ENCODE data around the gene PHKA2.
"Not testable (repeated sequence)": the region's sequence is repeated elsewhere in the genome, so short reads cannot be mapped to it uniquely, and the experiment has no call there.

PHKA2 gene

GRCh38 chrX:18983666-18984380, at the start of gene PHKA2:
Gene PHKA2 (minus strand): TSS chrX:18984114. CDS start chrX:18983932, 182 bp downstream.
- DNase-seq (ENCODE audit: low read depth): no peak

GRCh38 chrX:19030805-19031204, 46.9 kb upstream of the PHKA2 start:
- DNase-seq (ENCODE audit: low read depth): no peak

DNA sequence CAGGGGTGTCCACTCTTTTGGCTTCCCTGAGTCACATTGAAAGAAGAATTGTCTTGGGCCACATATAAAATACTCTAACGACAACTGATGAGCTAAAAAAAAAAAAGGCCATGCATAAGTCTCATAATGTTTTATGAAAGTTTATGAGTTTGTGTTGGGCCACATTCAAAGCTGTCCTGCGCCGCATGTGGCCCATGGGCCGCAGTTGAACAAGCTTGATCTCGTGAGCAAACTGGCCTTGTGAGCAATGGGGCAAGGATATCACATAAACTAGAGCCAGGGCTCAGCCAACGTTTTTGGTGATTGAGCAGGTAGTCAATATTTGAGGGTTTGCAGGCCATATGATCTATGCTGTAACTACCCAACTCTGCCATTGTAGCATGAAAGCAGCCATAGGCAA, 44.6 kb upstream of the PHKA2 start:
- no peak for DNase-seq (ENCODE audit: low read depth)

DNA sequence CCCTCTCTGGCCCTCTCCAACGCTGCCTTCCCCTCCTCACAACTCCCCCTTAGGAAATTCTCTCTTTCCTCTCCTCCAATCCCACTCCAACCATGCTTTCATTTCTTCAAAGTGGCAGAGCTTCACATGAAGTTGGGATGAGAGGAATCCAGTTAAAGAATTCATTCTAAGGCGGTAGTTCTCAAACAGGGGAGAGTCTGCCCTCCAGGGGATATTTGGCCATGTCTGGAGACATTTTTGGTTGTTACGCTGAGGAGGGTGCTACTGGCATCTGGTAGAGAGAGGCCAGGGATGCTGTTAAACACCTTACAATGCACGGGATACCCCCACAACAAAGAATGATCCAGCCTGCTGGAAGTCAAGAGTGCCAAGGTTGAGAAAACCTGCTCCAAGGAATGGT, 40.5 kb upstream of the PHKA2 start:
- no peak for DNase-seq (ENCODE audit: low read depth)

DNA sequence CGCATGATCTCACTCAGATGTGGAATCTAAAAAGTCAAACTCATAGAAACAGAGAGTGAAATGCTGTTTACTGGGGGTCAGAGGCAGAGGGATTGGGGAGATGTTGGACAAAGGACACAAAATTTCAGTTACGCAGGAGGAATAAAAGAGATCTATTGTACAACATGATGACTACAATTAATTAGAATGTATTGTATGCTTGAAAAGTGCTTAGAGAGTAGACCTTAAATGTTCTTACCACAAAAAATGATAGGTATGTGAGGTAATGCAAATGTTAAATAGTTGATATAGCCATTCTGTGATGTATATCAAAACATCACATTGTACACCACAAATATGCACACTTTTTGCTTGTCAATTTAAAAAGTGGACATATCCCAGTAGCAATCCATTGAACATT, 36.1 kb upstream of the PHKA2 start:
- DNase-seq (ENCODE audit: low read depth): no peak

DNA sequence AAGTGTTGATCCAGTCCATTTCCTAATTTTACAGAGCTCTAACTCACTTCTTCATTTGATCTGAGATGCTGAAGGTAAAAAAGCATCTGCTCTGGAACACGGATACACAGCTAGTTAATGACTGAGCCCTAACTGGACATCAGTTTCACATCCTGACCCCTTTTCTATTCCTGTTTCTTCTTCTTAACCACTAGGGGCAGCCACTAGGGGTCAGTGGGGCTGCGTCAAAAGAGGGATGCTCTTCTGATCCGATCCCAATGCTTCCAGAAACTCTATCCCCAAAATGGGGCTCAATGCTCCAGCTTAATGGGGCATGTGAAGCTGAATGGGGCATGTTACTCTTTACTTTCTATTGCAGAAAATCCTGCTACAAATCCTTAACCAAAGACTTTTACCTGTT, 33.4 kb upstream of the PHKA2 start:
- DNase-seq (ENCODE audit: low read depth): no peak

DNA sequence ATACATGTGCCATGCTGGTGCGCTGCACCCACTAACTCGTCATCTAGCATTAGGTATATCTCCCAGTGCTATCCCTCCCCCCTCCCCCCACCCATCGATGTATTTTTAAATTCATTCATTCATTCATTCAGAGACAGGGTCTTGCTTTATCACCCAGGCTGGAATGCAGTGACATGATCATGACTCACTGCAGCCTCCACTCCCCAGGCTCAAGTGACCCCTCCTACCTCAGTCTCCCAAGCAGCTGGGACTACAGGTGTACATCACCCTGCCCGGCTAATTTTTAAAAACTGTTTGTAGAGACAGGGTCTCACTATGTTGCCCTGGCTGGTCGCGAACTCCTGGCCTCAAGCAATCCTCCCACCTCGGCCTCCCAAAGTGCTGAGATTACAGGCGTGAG, 32.7 kb upstream of the PHKA2 start:
- DNase-seq (ENCODE audit: low read depth): not testable (repeated sequence)

GRCh38 chrX:19007868-19008267, 24.0 kb upstream of the PHKA2 start:
- no peak for DNase-seq (ENCODE audit: low read depth)

DNA sequence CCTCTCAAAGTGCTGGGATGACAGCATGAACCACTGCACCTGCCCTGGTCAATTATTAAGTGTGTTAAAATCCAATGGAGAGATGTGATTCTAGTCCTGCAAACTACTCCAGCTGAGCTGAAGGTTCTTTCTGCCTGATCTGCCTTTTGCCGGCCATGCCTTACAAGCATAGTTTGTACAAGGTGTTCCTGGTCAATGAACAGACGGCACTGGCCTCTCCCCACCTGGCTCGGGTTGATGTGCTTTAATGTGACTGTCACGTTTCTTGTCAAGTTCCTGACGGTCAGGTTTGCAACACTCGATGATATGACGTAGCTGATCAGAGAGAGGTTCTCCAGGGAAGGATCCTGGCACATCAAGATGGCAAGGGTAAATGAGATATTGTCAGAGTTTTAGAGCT, 23.1 kb upstream of the PHKA2 start:
- no peak for DNase-seq (ENCODE audit: low read depth)

- no peak for DNase-seq (ENCODE audit: low read depth)
Measured at GRCh38 chrX:19005909-19006308, 22.0 kb upstream of the PHKA2 start.

- no peak for DNase-seq (ENCODE audit: low read depth)
Measured at GRCh38 chrX:19003756-19004155, 19.8 kb upstream of the PHKA2 start.

- no peak for DNase-seq (ENCODE audit: low read depth)
Measured at GRCh38 chrX:18998653-18999052, 14.7 kb upstream of the PHKA2 start.

- DNase-seq (ENCODE audit: low read depth): no peak
Measured at GRCh38 chrX:18997916-18998315, 14.0 kb upstream of the PHKA2 start.

- no peak for DNase-seq (ENCODE audit: low read depth)
Measured at GRCh38 chrX:18996536-18996935, 12.6 kb upstream of the PHKA2 start.

- no peak for DNase-seq (ENCODE audit: low read depth)
Measured at GRCh38 chrX:18995221-18995620, 11.3 kb upstream of the PHKA2 start.

- no peak for DNase-seq (ENCODE audit: low read depth)
Measured at GRCh38 chrX:18994713-18995112, 10.8 kb upstream of the PHKA2 start.

DNA sequence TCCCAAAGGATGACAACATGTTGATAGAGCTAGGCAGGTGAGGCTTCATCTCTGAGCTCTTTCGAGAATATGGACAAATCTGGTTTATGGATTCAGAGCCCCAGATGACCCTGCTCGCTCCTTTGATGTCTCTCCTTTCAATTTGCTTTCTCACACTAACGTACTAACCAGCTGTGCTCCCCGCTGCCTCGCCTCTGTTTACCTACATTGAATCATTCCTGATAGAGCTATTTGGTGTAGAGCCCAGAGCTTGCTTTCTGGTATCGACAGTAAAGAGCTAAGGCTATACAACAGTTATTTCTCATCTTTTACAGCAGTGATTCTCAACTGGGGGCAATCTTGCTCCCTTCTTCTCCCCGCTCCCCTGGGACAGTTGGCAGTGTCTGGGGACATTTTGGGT, 8.9 kb upstream of the PHKA2 start:
- DNase-seq (ENCODE audit: low read depth): no peak

- no peak for DNase-seq (ENCODE audit: low read depth)
Measured at GRCh38 chrX:18985186-18985435, 1.2 kb upstream of the PHKA2 start.

- peak; percentile 67 for DNase-seq (ENCODE audit: low read depth)
Measured at GRCh38 chrX:18984381-18985185, 669 bp upstream of the PHKA2 start.

GRCh38 chrX:18981124-18981807, 2.6 kb downstream of the PHKA2 start:
- no peak for DNase-seq (ENCODE audit: low read depth)

DNA sequence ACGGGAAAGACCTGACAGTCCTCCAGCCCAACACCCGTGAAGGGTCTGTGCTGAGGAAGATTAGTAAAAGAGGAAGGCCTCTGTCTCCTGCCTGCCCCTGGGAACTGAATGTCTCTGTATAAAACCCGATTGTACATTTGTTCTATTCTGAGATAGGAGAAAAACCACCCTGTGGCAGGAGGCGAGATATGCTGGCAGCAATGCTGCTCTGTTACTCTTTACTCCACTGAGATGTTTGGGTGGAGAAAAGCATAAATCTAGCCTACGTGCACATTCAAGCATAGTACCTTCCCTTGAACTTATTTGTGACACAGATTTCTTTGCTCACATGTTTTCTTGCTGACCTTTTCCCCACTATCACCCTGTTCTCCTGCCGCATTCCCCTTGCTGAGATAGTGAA, 3.7 kb downstream of the PHKA2 start:
- DNase-seq (ENCODE audit: low read depth): not testable (repeated sequence)

DNA sequence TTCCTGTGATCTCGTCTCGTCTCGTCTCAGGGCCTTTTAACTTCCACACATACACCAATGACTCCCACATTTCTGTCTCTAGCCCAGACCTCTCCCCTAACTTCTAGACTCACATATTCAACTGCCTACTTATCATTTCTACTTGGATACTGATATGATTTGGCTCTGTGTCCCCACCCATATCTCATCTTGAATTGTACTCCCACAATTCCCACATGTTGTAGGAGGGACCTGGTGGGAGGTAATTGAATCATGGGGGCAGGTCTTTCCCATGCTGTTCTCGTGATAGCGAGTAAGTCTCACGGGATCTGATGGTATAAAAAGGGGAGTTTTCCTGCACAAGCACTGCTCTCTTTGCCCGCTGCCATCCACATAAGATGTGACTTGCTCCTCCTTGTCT, 8.9 kb downstream of the PHKA2 start:
- DNase-seq (ENCODE audit: low read depth): no peak

DNA sequence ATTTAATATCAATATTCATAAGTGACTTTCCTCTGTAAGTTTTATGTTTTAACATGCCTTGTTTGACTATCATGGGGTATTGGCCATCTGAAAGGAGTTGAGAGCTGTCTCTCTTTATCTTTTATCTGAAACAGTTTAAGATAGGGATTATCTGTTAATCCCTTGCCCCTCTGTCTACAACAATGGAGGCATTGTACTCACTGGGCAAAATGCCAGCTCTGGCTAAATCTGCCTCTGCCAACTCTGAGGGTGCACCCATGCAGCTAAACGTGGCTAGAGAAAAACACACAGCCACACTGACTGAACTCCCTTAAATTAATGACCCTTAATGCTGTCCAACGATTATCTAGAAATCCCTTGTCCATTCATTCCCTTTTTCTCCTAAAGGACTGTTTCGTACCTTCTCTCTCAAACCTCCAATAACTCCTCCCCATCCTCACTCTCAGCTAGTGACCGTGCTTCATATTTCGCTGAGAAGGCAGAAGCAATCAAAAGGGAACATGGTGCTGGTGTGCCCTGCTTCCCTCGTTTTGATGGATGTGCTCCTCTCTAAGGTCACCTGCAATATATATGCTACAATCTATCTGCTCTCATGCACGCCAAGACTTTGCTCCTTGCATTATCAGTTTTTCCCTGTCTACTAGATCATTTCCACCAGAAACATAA, 10.3 kb downstream of the PHKA2 start:
- DNase-seq (ENCODE audit: low read depth): no peak
